Loucy (cell line): ENCODE results near the gene COL6A5.

Source experiments
- EZH2phosphoT487 ChIP-seq: fragments of 200-600 bp; IDR thresholded peaks from 2 replicates; pipeline ENCODE4 v1.6.1; 2018; ENCODE audit warnings: antibody characterized with exemption, mild to moderate bottlenecking, moderate library complexity, borderline replicate concordance
- TF ChIP-seq, protein P1 (sequence below): fragments of 200-600 bp; sonication (generic); conservative IDR thresholded peaks from 2 replicates; pipeline ENCODE4 v1.5.1; 2014; ENCODE audit warnings: mild to moderate bottlenecking, antibody characterized with exemption, low read length

- TF ChIP-seq, protein P1, sequence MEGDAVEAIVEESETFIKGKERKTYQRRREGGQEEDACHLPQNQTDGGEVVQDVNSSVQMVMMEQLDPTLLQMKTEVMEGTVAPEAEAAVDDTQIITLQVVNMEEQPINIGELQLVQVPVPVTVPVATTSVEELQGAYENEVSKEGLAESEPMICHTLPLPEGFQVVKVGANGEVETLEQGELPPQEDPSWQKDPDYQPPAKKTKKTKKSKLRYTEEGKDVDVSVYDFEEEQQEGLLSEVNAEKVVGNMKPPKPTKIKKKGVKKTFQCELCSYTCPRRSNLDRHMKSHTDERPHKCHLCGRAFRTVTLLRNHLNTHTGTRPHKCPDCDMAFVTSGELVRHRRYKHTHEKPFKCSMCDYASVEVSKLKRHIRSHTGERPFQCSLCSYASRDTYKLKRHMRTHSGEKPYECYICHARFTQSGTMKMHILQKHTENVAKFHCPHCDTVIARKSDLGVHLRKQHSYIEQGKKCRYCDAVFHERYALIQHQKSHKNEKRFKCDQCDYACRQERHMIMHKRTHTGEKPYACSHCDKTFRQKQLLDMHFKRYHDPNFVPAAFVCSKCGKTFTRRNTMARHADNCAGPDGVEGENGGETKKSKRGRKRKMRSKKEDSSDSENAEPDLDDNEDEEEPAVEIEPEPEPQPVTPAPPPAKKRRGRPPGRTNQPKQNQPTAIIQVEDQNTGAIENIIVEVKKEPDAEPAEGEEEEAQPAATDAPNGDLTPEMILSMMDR: no peak
- TF ChIP-seq EZH2phosphoT487: no peak
These were observed 4.7 kb upstream of the COL6A5 start for GRCh38 chr3:130340766-130341165.
